Right hindlimb (tissue), 1 donor: ENCODE results near the gene DDX39A.

Experiments
- DNase-seq: peaks from one replicate; pipeline ENCODE4 v3.0.0-alpha.2; 2018

Gene DDX39A

DNA sequence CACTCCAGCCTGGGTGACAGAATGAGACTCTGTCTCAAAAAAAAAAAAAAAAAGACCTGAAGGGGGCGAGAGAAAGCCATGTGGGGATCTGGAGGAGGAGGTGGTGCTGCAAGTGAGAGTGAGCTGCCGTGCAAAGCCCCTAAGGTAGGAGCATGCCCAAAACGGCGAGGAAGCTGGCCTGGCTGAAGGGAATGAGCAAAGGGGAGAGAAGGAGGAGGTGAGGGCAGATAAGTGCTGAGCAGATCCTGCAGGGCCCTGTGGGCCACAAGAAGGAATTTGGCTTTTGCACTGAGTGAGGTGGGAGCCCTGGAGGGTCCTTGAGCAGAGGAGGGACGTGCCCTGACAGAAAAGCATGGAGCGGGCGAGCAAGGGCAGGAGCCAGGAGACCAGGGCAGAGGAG is 57.3 kb downstream of the DDX39A start:
- no peak for DNase-seq
